H9 (cell line): Measurements from ENCODE around the gene FBN1. TPM values are rescaled to one million over a fixed set of nuclear protein-coding genes. Genes with fewer than 3 reads are reported as not detected.

Experiments used
- DNase-seq: peaks from one replicate; pipeline ENCODE4 v3.0.0-alpha.2; 2017
- H2AFZ ChIP-seq: one replicate; pipeline ENCODE4 v1.6.1; 2013; ENCODE audit warnings: mild to moderate bottlenecking, low read length, control low read depth, moderate library complexity
- H2AK5ac ChIP-seq: 2 replicates; pipeline ENCODE4 v1.6.1; 2013; ENCODE audit warnings: low read length, control low read depth, mixed read lengths; ENCODE audit not compliant: insufficient read length
- H2BK120ac ChIP-seq: one replicate; pipeline ENCODE4 v1.6.1; 2013; ENCODE audit warnings: low read depth, mild to moderate bottlenecking, low read length, control low read depth, inconsistent platforms; ENCODE audit not compliant: poor library complexity, severe bottlenecking
- H2BK12ac ChIP-seq: 2 replicates; pipeline ENCODE4 v1.6.1; 2013; ENCODE audit warnings: low read length, control low read depth, mixed read lengths, low read depth; ENCODE audit not compliant: insufficient read length
- H2BK15ac ChIP-seq: 2 replicates; pipeline ENCODE4 v1.6.1; 2013; ENCODE audit warnings: low read depth, low read length, control low read depth
- H2BK20ac ChIP-seq: one replicate; pipeline ENCODE4 v1.6.1; 2013; ENCODE audit warnings: low read depth, mild to moderate bottlenecking, low read length, control low read depth, inconsistent platforms; ENCODE audit not compliant: poor library complexity, severe bottlenecking
- H2BK5ac ChIP-seq: 2 replicates; pipeline ENCODE4 v1.6.1; 2013; ENCODE audit warnings: low read length, control low read depth, mixed read lengths; ENCODE audit not compliant: insufficient read length
- H3K14ac ChIP-seq: 2 replicates; pipeline ENCODE4 v1.6.1; 2013; ENCODE audit warnings: low read length, control low read depth; ENCODE audit not compliant: insufficient read depth
- H3K18ac ChIP-seq: 2 replicates; pipeline ENCODE4 v1.6.1; 2013; ENCODE audit warnings: low read depth, mild to moderate bottlenecking, mixed read lengths, low read length, control low read depth; ENCODE audit not compliant: insufficient read length
- H3K23ac ChIP-seq: 2 replicates; pipeline ENCODE4 v1.6.1; 2013; ENCODE audit warnings: low read length, control low read depth, mixed read lengths, low read depth; ENCODE audit not compliant: insufficient read length
- H3K23me2 ChIP-seq: 2 replicates; pipeline ENCODE4 v1.6.1; 2013; ENCODE audit warnings: low read depth, mild to moderate bottlenecking, mixed read lengths, low read length, control low read depth; ENCODE audit not compliant: insufficient read length, poor library complexity, severe bottlenecking
- H3K27ac ChIP-seq: 2 replicates; pipeline ENCODE4 v1.5.1; 2013; ENCODE audit warnings: low read length, control low read depth, mixed read lengths, low read depth; ENCODE audit not compliant: insufficient read length
- H3K27me3 ChIP-seq: 2 replicates; pipeline ENCODE4 v1.6.1; 2013; ENCODE audit warnings: low read length, control low read depth, inconsistent platforms; ENCODE audit not compliant: insufficient read depth
- H3K4ac ChIP-seq: 2 replicates; pipeline ENCODE4 v1.6.1; 2013; ENCODE audit warnings: low read depth, mild to moderate bottlenecking, control low read depth, inconsistent platforms, low read length, moderate library complexity
- H3K4me1 ChIP-seq: 2 replicates; pipeline ENCODE4 v1.6.1; 2013; ENCODE audit warnings: low read length, control low read depth, inconsistent platforms; ENCODE audit not compliant: insufficient read depth
- H3K4me2 ChIP-seq: 2 replicates; pipeline ENCODE4 v1.6.1; 2013; ENCODE audit warnings: low read length, control low read depth, mixed read lengths; ENCODE audit not compliant: insufficient read length, insufficient read depth
- H3K56ac ChIP-seq: 2 replicates; pipeline ENCODE4 v1.6.1; 2013; ENCODE audit warnings: low read depth, mild to moderate bottlenecking, mixed read lengths, low read length, control low read depth; ENCODE audit not compliant: insufficient read length
- H3K79me1 ChIP-seq: 2 replicates; pipeline ENCODE4 v1.6.1; 2013; ENCODE audit warnings: low read depth, mild to moderate bottlenecking, moderate library complexity, low read length, control low read depth, inconsistent platforms; ENCODE audit not compliant: insufficient read depth, poor library complexity, severe bottlenecking
- H3K79me2 ChIP-seq: 2 replicates; pipeline ENCODE4 v1.6.1; 2013; ENCODE audit warnings: low read length, control low read depth, inconsistent platforms; ENCODE audit not compliant: insufficient read depth
- H3K9ac ChIP-seq: 2 replicates; pipeline ENCODE4 v1.6.1; 2013; ENCODE audit warnings: low read length, control low read depth, mixed read lengths; ENCODE audit not compliant: insufficient read length; ENCODE audit errors: extremely low read depth
- H3K9me3 ChIP-seq: one replicate; pipeline ENCODE4 v1.6.1; 2013; ENCODE audit warnings: low read depth, low read length, inconsistent platforms; ENCODE audit not compliant: control insufficient read depth
- H3T11ph ChIP-seq: one replicate; pipeline ENCODE4 v1.6.1; 2013; ENCODE audit warnings: mild to moderate bottlenecking, low read length, control low read depth, inconsistent platforms
- H4K20me1 ChIP-seq: one replicate; pipeline ENCODE4 v1.6.1; 2013; ENCODE audit not compliant: control insufficient read depth, insufficient read length, insufficient read depth
- H4K5ac ChIP-seq: 2 replicates; pipeline ENCODE4 v1.6.1; 2013; ENCODE audit warnings: low read depth, mild to moderate bottlenecking, mixed read lengths, low read length, control low read depth; ENCODE audit not compliant: insufficient read length
- H4K8ac ChIP-seq: replicated peaks from 2 replicates; pipeline ENCODE4 v1.6.1; 2013; ENCODE audit warnings: low read length, control low read depth, mixed read lengths, low read depth; ENCODE audit not compliant: insufficient read length
- H4K91ac ChIP-seq: 2 replicates; pipeline ENCODE4 v1.6.1; 2013; ENCODE audit warnings: low read depth, mild to moderate bottlenecking, moderate library complexity, mixed read lengths, low read length, control low read depth; ENCODE audit not compliant: insufficient read length
- H3K27ac Mint-ChIP-seq, 3 experiments: 2 replicates in 2 of 3; 3 replicates in 1 of 3; pipeline ENCODE4 v1.8.0; 2020 to 2021; ENCODE audit warnings: mixed read lengths in 3 of 3, mild to moderate bottlenecking in 1 of 3, moderate library complexity in 1 of 3
- H3K27me3 Mint-ChIP-seq: 2 replicates; pipeline ENCODE4 v1.8.0; 2021; ENCODE audit warnings: low read depth, mild to moderate bottlenecking, moderate library complexity, mixed read lengths
- H3K36me3 Mint-ChIP-seq, 3 experiments: 2 replicates in 2 of 3; 3 replicates in 1 of 3; pipeline ENCODE4 v1.8.0; 2020 to 2021; ENCODE audit warnings: low read depth in 3 of 3, mixed read lengths in 3 of 3; ENCODE audit not compliant: insufficient read depth in 1 of 3
- H3K4me1 Mint-ChIP-seq, 2 experiments: 2 replicates each; pipeline ENCODE4 v1.8.0; 2020; ENCODE audit warnings: mixed read lengths in 2 of 2
- H3K4me3 Mint-ChIP-seq, 2 experiments: 2 replicates in 1 of 2; 3 replicates in 1 of 2; pipeline ENCODE4 v1.8.0; 2020 to 2021; ENCODE audit warnings: mild to moderate bottlenecking in 2 of 2, mixed read lengths in 2 of 2, moderate library complexity in 1 of 2
- H3K9me3 Mint-ChIP-seq, 2 experiments: 2 replicates in 1 of 2; 3 replicates in 1 of 2; pipeline ENCODE4 v1.8.0; 2020; ENCODE audit warnings: mild to moderate bottlenecking in 2 of 2, mixed read lengths in 2 of 2, moderate library complexity in 1 of 2
- CTCF ChIP-seq: fragments of 200-600 bp; sonication (generic); conservative IDR thresholded peaks from 3 replicates; pipeline ENCODE4 v1.8.0; 2021; ENCODE audit warnings: antibody characterized with exemption, mild to moderate bottlenecking
- WGBS: extraction: QIAGEN DNeasy Blood & Tissue Kit; methylation state at CpG from one replicate; pipeline ENCODE4 v1.1.7; 2013; ENCODE audit warnings: missing lambda C conversion rate, low lambda C conversion rate, mixed read lengths; ENCODE audit not compliant: insufficient read length; ENCODE audit errors: extremely low coverage; 5-methylcytosine and 5-hydroxymethylcytosine counted together
- total RNA-seq: library from RNA; stranded (reverse); gene quantifications from 2 replicates; pipeline ENCODE4 v1.2.1, GENCODE V29; 2021

Gene FBN1
- total RNA-seq, 1 experiment from 2014 or later: 3.6 TPM

GRCh38 chr15:48616216-48616615, 29.3 kb downstream of the FBN1 start:
- Histone ChIP-seq H2BK20ac (no peak overlapping the region), H3K27me3 (no peaks in the 10 kb centered on the region), H2BK15ac (no peak overlapping the region), H3K79me2 (no peaks in the 10 kb centered on the region), H3K9ac (no peak overlapping the region), H3T11ph (no peak overlapping the region), H3K56ac (no peak overlapping the region), H2AK5ac (no peak overlapping the region), H2BK120ac (no peak overlapping the region), H3K4ac (no peak overlapping the region), H2BK5ac (no peak overlapping the region), H4K20me1 (no peaks in the 10 kb centered on the region), H3K9me3 (no peaks in the 10 kb centered on the region), H3K27ac (no peak overlapping the region), H3K23me2 (no peaks in the 10 kb centered on the region), H4K91ac (no peak overlapping the region), H3K4me1 (no peaks in the 10 kb centered on the region), H4K8ac (no peak overlapping the region), H3K14ac (no peak overlapping the region), H3K79me1 (no peaks in the 10 kb centered on the region), H3K18ac (no peak overlapping the region), H4K5ac (no peak overlapping the region), H2AFZ (no peak overlapping the region), H3K4me2 (no peak overlapping the region), H2BK12ac (no peak overlapping the region), H3K23ac (no peak overlapping the region)
- Mint-ChIP-seq H3K4me3 (no peak overlapping the region), H3K9me3 (peaks cover 3 to 7% of the 10 kb centered on the region in 2 experiments), H3K27me3 (no peaks in the 10 kb centered on the region; the same call in 1 of the 2 replicates), H3K4me1 (peaks cover 8 to 10% of the 10 kb centered on the region in 2 experiments), H3K27ac (no peak overlapping the region), H3K36me3 (peaks cover 0 to 5% (median 3%) of the 10 kb centered on the region in 3 experiments; a peak in 3 of 7 replicates)
- no CpG with 5 or more reads among the region's 2 CpGs for WGBS
- no peak for TF ChIP-seq CTCF
- no peak for DNase-seq
